Measurements from ENCODE around the gene KIAA1217. TPM values are rescaled to one million over a fixed set of nuclear protein-coding genes. Genes with fewer than 3 reads are reported as not detected.

KIAA1217 gene
- total and polyA plus RNA-seq, 12 donors = 6.9 to 49.5 (median 38.4) TPM

DNA sequence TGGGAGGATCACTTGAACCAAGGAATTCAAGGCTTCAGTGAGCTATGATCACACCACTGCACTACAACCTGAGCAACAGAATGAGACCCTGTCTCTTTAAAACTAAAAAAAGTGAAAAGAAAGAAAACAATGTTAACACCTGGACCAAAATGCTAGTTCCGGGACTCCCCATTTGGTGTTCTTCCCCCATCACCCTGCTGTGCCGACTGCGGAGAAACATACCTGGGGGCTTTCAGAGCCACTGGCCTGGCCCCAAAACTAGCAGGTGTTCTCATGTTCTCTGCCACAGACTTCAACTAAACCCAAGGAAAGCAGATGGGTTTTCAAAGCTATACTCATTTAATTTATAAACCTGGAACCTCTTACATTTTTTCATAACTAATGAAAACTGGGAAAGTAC lies 250.9 kb downstream of the KIAA1217 start:
- intact Hi-C loops (cut with DNase I) = loop anchor here in 1 of 10 donors (10.0 kb wide), 1 partner anchor 65 kb away; no protein-coding TSS in a partner anchor

DNA sequence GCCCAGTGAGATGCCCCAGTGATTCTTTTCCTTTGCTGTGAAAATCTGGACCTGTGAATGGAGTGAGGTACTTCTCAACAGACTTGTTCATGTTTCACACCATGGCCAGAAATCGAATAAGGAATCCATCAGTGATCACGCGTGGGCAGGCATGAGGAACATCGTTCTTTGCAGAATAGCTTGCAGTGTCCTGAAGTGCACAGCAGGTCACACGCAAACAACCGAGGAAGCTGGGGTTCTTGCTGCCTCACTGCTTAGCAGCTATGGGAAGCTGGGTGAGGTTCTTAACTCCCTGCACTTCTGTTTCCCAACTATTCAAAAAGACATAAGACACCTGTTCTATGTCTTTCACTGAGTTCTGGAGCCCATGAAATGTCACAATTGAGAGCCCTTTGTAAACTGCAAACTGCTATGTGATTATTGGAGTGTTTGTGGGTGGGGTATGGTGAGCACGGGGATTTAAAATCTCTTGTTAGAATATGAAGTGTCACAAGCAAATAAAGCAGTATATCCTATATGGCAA lies 253.4 kb downstream of the KIAA1217 start:
- peaks cover 0 to 7% (median 0%) of the 10 kb centered on the region in 9 donors for H3K36me3 ChIP-seq
- no peak overlapping the region for H3K4me3 ChIP-seq
- DNase-seq (no peak), ATAC-seq (peak in 4 of 8 donors; percentile 1 to 26 (median 17))
- TF ChIP-seq, protein P1, sequence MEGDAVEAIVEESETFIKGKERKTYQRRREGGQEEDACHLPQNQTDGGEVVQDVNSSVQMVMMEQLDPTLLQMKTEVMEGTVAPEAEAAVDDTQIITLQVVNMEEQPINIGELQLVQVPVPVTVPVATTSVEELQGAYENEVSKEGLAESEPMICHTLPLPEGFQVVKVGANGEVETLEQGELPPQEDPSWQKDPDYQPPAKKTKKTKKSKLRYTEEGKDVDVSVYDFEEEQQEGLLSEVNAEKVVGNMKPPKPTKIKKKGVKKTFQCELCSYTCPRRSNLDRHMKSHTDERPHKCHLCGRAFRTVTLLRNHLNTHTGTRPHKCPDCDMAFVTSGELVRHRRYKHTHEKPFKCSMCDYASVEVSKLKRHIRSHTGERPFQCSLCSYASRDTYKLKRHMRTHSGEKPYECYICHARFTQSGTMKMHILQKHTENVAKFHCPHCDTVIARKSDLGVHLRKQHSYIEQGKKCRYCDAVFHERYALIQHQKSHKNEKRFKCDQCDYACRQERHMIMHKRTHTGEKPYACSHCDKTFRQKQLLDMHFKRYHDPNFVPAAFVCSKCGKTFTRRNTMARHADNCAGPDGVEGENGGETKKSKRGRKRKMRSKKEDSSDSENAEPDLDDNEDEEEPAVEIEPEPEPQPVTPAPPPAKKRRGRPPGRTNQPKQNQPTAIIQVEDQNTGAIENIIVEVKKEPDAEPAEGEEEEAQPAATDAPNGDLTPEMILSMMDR (IDR thresholded peaks at IDR 0.05) = no peak
- no peaks in the 10 kb centered on the region for H3K9me3 ChIP-seq
- peak overlapping the region in 3 of 10 donors; percentile 36 to 69 (median 42) for H3K27ac ChIP-seq
- H3K27me3 ChIP-seq = no peaks in the 10 kb centered on the region
- intact Hi-C loops (cut with DNase I) = no loop called here
- WGBS, 2 donors = 64 to 67% methylated on average over 7 of the region's 7 CpGs
- peaks cover 2 to 61% (median 49%) of the 10 kb centered on the region in 9 donors for H3K4me1 ChIP-seq

More for the DNA sequence above, 250.9 kb downstream of the KIAA1217 start:
- Histone ChIP-seq H3K4me3 (no peak overlapping the region), H3K27ac (no peak overlapping the region), H3K9me3 (no peaks in the 10 kb centered on the region), H3K4me1 (peaks cover 0 to 68% (median 56%) of the 10 kb centered on the region in 9 donors), H3K36me3 (peaks cover 0 to 7% (median 0%) of the 10 kb centered on the region in 9 donors), H3K27me3 (no peaks in the 10 kb centered on the region)
- DNase-seq (no peak), ATAC-seq (no peak)
- WGBS, 2 donors = 75 to 96% methylated on average over 3 of the region's 3 CpGs
- TF ChIP-seq, protein P1 (IDR thresholded peaks at IDR 0.05) = no peak

DNA sequence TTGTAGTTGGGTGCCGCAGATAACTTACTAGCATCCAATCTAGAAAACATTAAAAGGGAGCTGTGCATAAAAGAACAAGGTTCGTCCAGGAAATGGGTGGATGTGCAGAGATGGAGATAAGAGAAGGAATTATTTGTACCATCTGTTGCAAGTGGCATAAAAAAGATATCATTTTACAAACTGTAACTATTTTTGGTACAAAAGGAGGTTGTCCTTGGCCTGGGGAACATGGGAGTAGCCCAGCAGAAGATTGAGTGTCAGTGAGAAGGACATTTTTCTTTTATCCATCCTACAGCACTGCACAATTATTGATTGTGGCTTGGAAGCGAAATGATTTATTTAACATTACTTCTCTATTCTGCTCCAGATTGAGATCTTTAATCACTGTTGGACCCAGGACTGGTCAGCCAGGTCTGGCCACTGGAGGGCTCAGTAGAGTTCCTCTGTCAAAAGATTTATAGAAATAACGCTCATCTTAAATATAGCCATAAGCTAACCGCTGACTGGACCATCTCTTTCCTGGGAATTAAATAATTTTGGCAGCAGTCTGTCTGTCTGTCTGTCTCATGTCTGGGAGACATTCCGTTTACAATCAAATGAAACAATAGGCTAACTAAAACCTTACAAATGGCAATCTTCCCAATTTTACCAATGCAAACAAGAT lies 254.1 kb downstream of the KIAA1217 start:
- H3K36me3 ChIP-seq = peaks cover 0 to 7% (median 0%) of the 10 kb centered on the region in 9 donors
- TF ChIP-seq, protein P1 (IDR thresholded peaks at IDR 0.05) = peak in 3 of 9 donors; percentile 10 to 18 (median 15)
- H3K27me3 ChIP-seq = no peaks in the 10 kb centered on the region
- H3K4me1 ChIP-seq = peaks cover 2 to 59% (median 42%) of the 10 kb centered on the region in 9 donors
- no peaks in the 10 kb centered on the region for H3K9me3 ChIP-seq
- ATAC-seq (peak in 2 of 8 donors; percentile 6 to 11), DNase-seq (no peak)
- peak overlapping the region in 7 of 10 donors; percentile 22 to 69 (median 42) for H3K27ac ChIP-seq
- WGBS, 2 donors = 60 to 63% methylated on average over 6 of the region's 6 CpGs
- peak overlapping the region in 1 of 10 donors; percentile 3 for H3K4me3 ChIP-seq
- intact Hi-C loops (cut with DNase I) = no loop called here

DNA sequence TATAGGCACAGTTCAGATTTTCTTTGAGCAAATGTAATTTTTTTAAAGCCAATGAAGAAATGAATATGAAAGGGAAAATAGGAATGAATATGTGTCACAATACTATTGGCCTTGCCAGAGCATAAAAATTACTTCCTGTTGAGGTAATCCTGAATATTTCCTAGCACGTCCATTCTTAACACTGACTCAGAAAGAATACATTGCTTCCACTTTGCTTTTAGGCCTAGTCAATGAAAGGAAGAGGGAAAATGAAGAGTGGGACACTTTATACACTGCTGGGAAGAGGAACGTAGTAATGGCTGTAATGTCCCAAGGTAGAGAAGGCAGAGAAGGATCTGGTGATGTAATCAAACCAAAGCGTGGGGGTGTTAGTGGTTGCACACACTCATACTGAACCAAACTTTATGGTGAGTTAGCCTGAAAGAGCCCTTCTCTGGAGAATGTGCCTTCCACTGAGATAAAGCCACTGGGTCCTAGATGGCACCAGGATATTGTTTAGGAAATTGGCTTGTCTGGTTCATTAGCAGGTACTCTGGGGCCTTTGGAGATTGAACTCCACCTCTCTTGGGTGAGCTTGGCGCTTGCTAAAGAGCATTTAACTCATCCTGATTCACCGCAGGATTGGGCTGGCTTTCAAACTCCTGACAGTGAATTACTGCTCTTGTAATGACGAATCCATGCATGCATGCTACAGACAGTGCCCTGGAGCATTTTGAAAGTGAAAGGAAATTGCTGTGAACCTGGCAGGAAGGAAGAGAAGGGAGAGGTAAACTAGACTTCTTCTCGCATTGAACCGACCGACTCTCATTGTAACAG lies 254.9 kb downstream of the KIAA1217 start:
- Histone ChIP-seq H3K27ac (peak overlapping the region in 8 of 10 donors; percentile 22 to 69 (median 39)), H3K4me1 (peaks cover 2 to 64% (median 38%) of the 10 kb centered on the region in 9 donors), H3K27me3 (no peaks in the 10 kb centered on the region), H3K36me3 (peaks cover 0 to 5% (median 0%) of the 10 kb centered on the region in 9 donors), H3K4me3 (peak overlapping the region in 1 of 10 donors; percentile 3), H3K9me3 (no peaks in the 10 kb centered on the region)
- TF ChIP-seq, protein P1 (IDR thresholded peaks at IDR 0.05) = no peak
- ATAC-seq (peak in 7 of 8 donors; percentile 36 to 59 (median 52)), DNase-seq (no peak)
- 50 to 74% methylated on average over 9 of the region's 9 CpGs for WGBS, 2 donors
- intact Hi-C loops (cut with DNase I) = no loop called here

Data from heart right ventricle (tissue), 16 donors.